K562 (cell line): ENCODE measurements around the gene MBP. TPM values are rescaled to one million over a fixed set of nuclear protein-coding genes. Genes with fewer than 3 reads are reported as not detected.

ENCODE experiments used
- CHD1 ChIP-seq: fragments of 200-600 bp; sonication (generic); IDR thresholded peaks from one replicate; pipeline ENCODE4 v1.6.1; 2012; ENCODE audit warnings: mild to moderate bottlenecking, moderate library complexity, low read length, inconsistent platforms
- CXXC5 ChIP-seq: fragments of 250-450 bp; sonication (Bioruptor Pico); IDR thresholded peaks from 2 replicates; pipeline ENCODE4 v1.8.0; 2022; ENCODE audit warnings: inconsistent platforms, mild to moderate bottlenecking, moderate library complexity
- E2F5 ChIP-seq: sonication (generic); formaldehyde crosslinking; IDR thresholded peaks from 2 replicates; pipeline ENCODE4 v1.8.0; 2022; ENCODE audit warnings: mild to moderate bottlenecking, missing genetic modification reagents
- ERF ChIP-seq: fragments of 450-650 bp; formaldehyde crosslinking; IDR thresholded peaks from 2 replicates; pipeline ENCODE4 v1.4.0; 2020; ENCODE audit warnings: mild to moderate bottlenecking, mixed read lengths
- FOXJ3 ChIP-seq: sonication (generic); formaldehyde crosslinking; IDR thresholded peaks from 2 replicates; pipeline ENCODE4 v1.4.0; 2020; ENCODE audit warnings: mild to moderate bottlenecking, missing genetic modification reagents
- IFI16 ChIP-seq: fragments of 250-450 bp; sonication (Bioruptor Pico); IDR thresholded peaks from 2 replicates; pipeline ENCODE4 v2.1.2; 2022; ENCODE audit warnings: mild to moderate bottlenecking, inconsistent platforms
- ILK ChIP-seq: fragments of 450-650 bp; IDR thresholded peaks from 2 replicates; pipeline ENCODE4 v1.6.1; 2016; ENCODE audit warnings: missing genetic modification characterization, low read depth, mild to moderate bottlenecking, missing compliant biosample characterization, moderate library complexity, borderline replicate concordance
- IRF2 ChIP-seq: sonication (generic); formaldehyde crosslinking; IDR thresholded peaks from 2 replicates; pipeline ENCODE4 v1.8.1; 2022; ENCODE audit warnings: mild to moderate bottlenecking, missing genetic modification reagents
- L3MBTL2 ChIP-seq: fragments of 450-650 bp; IDR thresholded peaks from 2 replicates; pipeline ENCODE4 v1.6.1; 2016; ENCODE audit warnings: mild to moderate bottlenecking, moderate library complexity
- RBFOX2 ChIP-seq: fragments of 200-400 bp; formaldehyde crosslinking; IDR thresholded peaks from 2 replicates; pipeline ENCODE4 v1.6.1; 2017; ENCODE audit warnings: low read depth, mild to moderate bottlenecking, low read length, moderate library complexity
- RBM25 ChIP-seq: fragments of 200-400 bp; formaldehyde crosslinking; IDR thresholded peaks from 2 replicates; pipeline ENCODE4 v1.6.1; 2018; ENCODE audit warnings: low read length, low read depth, moderate library complexity; ENCODE audit not compliant: severe bottlenecking
- THRA ChIP-seq: fragments of 450-650 bp; IDR thresholded peaks from 2 replicates; pipeline ENCODE4 v1.6.1; 2017; ENCODE audit warnings: mild to moderate bottlenecking, moderate library complexity
- TOE1 ChIP-seq, 2 experiments: fragments of 450-650 bp in 1 of 2; sonication (generic) in 1 of 2; formaldehyde crosslinking in 1 of 2; IDR thresholded peaks; 2 replicates each; pipeline versions ENCODE4 v1.7.1 to v1.8.0; 2016 to 2022; ENCODE audit warnings: borderline replicate concordance in 2 of 2, mild to moderate bottlenecking in 2 of 2, antibody characterized with exemption in 1 of 2, inconsistent platforms in 1 of 2, low read depth in 1 of 2, missing genetic modification reagents in 1 of 2, moderate library complexity in 1 of 2
- ZBTB8A ChIP-seq: fragments of 450-650 bp; IDR thresholded peaks from 2 replicates; pipeline ENCODE4 v1.6.1; 2018; ENCODE audit warnings: mild to moderate bottlenecking, moderate library complexity; ENCODE audit not compliant: partially characterized antibody
- ZNF75A ChIP-seq: fragments of 450-650 bp; formaldehyde crosslinking; IDR thresholded peaks from 2 replicates; pipeline ENCODE4 v1.4.0; 2020; ENCODE audit warnings: mild to moderate bottlenecking
- ZNF77 ChIP-seq: fragments of 250-450 bp; sonication (Bioruptor Pico); IDR thresholded peaks from 2 replicates; pipeline ENCODE4 v1.5.0; 2020
- polyA plus RNA-seq, 8 experiments: library from polyadenylated mRNA; depleted of rRNA in 4 of 8; stranded (reverse) in 5 of 8; unstranded in 3 of 8; fragments of >200 nt; fragmentation: Nextera tagmentation in 2 of 8; fragmentation: Illumina TruSeq in 1 of 8; extraction: Ambion mirVana in 2 of 8; extraction: Trizol in 1 of 8; gene quantifications; 2 replicates each; pipeline versions ENCODE4 v1.2.1 to v1.2.3, GENCODE V29; 2011 to 2014; ENCODE audit warnings: inconsistent platforms in 1 of 8, missing spikeins in 1 of 8
- total RNA-seq, 7 experiments: library from RNA; depleted of rRNA in 6 of 7; stranded (reverse); fragments of >200 nt in 6 of 7; fragmentation: Illumina TruSeq in 2 of 7; extraction: Trizol in 2 of 7; gene quantifications; 2 replicates each; pipeline versions ENCODE4 v1.2.1 to v1.2.3, GENCODE V29; 2011 to 2021; ENCODE audit warnings: low replicate concordance in 1 of 7
- TF ChIP-seq, protein P1 (sequence below): fragments of 250-450 bp; sonication (Bioruptor Pico); IDR thresholded peaks from 2 replicates; pipeline ENCODE4 v1.5.0; 2021; ENCODE audit warnings: mild to moderate bottlenecking, borderline replicate concordance

The MBP gene
- total and polyA plus RNA-seq, 9 of the 15 experiments (the other 6 are each of a cell fraction or from before 2014, with no cell fraction given) = 0.09 TPM; not detected in 8

- no peak for TF ChIP-seq ZBTB8A
- TF ChIP-seq, protein P1, sequence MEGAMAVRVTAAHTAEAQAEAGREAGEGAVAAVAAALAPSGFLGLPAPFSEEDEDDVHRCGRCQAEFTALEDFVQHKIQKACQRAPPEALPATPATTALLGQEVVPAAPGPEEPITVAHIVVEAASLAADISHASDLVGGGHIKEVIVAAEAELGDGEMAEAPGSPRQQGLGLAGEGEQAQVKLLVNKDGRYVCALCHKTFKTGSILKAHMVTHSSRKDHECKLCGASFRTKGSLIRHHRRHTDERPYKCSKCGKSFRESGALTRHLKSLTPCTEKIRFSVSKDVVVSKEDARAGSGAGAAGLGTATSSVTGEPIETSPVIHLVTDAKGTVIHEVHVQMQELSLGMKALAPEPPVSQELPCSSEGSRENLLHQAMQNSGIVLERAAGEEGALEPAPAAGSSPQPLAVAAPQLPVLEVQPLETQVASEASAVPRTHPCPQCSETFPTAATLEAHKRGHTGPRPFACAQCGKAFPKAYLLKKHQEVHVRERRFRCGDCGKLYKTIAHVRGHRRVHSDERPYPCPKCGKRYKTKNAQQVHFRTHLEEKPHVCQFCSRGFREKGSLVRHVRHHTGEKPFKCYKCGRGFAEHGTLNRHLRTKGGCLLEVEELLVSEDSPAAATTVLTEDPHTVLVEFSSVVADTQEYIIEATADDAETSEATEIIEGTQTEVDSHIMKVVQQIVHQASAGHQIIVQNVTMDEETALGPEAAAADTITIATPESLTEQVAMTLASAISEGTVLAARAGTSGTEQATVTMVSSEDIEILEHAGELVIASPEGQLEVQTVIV (CRISPR knock-in tag) = no peak
- TF ChIP-seq ILK = no peak
- TF ChIP-seq RBM25 = no peak
- TF ChIP-seq E2F5 (CRISPR knock-in tag) = no peak
- no peak for TF ChIP-seq CHD1
- no peak for TF ChIP-seq RBFOX2
- no peak for TF ChIP-seq IFI16
- TF ChIP-seq TOE1 (IDR thresholded peaks at IDR 0.05; ENCODE audit: borderline replicate concordance) = no peak
- no peak for TF ChIP-seq TOE1 (CRISPR knock-in tag; IDR thresholded peaks at IDR 0.05; ENCODE audit: borderline replicate concordance, low read depth)
- TF ChIP-seq THRA = no peak
- peak; percentile 47 for TF ChIP-seq L3MBTL2
- TF ChIP-seq CXXC5 (CRISPR knock-in tag) = peak; percentile 42; the same call in 1 of the 2 replicates
- TF ChIP-seq IRF2 (CRISPR knock-in tag) = no peak
- no peak for TF ChIP-seq ZNF75A (CRISPR knock-in tag)
- TF ChIP-seq ERF (CRISPR knock-in tag) = no peak
- no peak for TF ChIP-seq FOXJ3 (CRISPR knock-in tag)
- no peak for TF ChIP-seq ZNF77 (CRISPR knock-in tag)
Observed at GRCh38 chr18:77106331-77106730, 26.3 kb downstream of the MBP start (continued).
